HUES48 (cell line): ENCODE data around the gene UPK1A.
"Not testable (repeated sequence)": the region's sequence is repeated elsewhere in the genome, so short reads cannot be mapped to it uniquely, and the experiment has no call there.

Experiments
- H3K27ac ChIP-seq: one replicate; pipeline ENCODE4 v1.7.0; 2013; ENCODE audit warnings: low read depth, low read length, inconsistent platforms
- H3K27me3 ChIP-seq: 2 replicates; pipeline ENCODE4 v1.6.1; 2013; ENCODE audit warnings: mild to moderate bottlenecking, low read length; ENCODE audit not compliant: control insufficient read depth, insufficient read depth
- H3K36me3 ChIP-seq: 2 replicates; pipeline ENCODE4 v1.6.1; 2013; ENCODE audit warnings: low read length; ENCODE audit not compliant: control insufficient read depth, insufficient read depth
- H3K4me1 ChIP-seq: 2 replicates; pipeline ENCODE4 v1.6.1; 2013; ENCODE audit warnings: mild to moderate bottlenecking, low read length; ENCODE audit not compliant: control insufficient read depth, insufficient read depth
- H3K4me3 ChIP-seq: 2 replicates; pipeline ENCODE4 v1.5.1; 2013; ENCODE audit warnings: mild to moderate bottlenecking, low read depth, low read length
- H3K9ac ChIP-seq: 2 replicates; pipeline ENCODE4 v1.6.1; 2013; ENCODE audit warnings: mild to moderate bottlenecking, low read depth, low read length, moderate library complexity
- H3K9me3 ChIP-seq: 2 replicates; pipeline ENCODE4 v1.6.1; 2013; ENCODE audit warnings: low read length; ENCODE audit not compliant: control insufficient read depth, insufficient read depth

Gene UPK1A

DNA sequence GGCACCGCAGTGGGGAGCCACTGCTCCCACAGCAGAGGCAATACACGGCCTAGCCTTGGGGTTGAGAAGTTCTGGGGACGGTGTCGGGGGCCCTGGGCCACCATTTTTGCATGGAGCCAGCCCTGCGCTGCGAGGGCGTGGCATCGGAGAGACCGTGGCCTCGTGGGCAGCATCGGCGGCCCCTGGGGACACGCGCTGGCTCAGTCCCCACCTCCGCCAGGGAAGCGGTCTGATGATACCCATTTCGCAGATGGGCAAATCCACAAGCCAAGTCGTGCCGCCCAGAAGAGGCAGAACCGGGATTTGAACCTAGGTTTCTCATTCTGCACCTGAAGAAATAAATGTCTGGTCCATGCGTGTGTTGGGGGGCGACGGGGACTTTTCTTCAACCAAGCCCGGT lies 1.2 kb upstream of the UPK1A start:
- no peaks in the 10 kb centered on the region for H3K9me3 ChIP-seq
- H3K27ac ChIP-seq = no peak overlapping the region
- H3K27me3 ChIP-seq = no peaks in the 10 kb centered on the region
- H3K36me3 ChIP-seq = peaks cover 8% of the 10 kb centered on the region; the same call in 1 of the 2 replicates
- H3K4me3 ChIP-seq = no peak overlapping the region
- H3K4me1 ChIP-seq = no peaks in the 10 kb centered on the region
- no peak overlapping the region for H3K9ac ChIP-seq

DNA sequence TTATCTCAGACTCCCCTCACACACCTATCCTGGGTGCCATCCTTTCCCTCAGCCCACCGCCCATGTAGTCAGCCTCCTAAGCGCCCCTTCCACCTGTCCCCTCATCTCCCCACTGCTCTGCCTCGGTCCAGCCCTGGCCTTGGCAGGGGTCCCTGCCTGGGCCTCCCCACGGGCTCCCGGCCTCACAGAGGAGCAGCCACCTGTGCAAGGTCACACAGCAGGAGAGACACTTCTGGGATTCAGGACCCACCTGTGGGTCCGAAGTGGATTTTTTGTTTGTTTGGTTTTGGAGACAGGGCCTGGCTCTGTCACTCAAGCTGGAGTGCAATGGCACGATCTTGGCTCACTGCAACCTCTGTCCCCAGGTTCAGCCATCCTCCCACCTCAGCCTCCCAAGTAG lies 713 bp upstream of the UPK1A start:
- Histone ChIP-seq H3K27ac (no peak overlapping the region), H3K9ac (no peak overlapping the region), H3K27me3 (no peaks in the 10 kb centered on the region), H3K9me3 (no peaks in the 10 kb centered on the region), H3K4me3 (no peak overlapping the region), H3K4me1 (no peaks in the 10 kb centered on the region), H3K36me3 (peaks cover 8% of the 10 kb centered on the region; the same call in 1 of the 2 replicates)

DNA sequence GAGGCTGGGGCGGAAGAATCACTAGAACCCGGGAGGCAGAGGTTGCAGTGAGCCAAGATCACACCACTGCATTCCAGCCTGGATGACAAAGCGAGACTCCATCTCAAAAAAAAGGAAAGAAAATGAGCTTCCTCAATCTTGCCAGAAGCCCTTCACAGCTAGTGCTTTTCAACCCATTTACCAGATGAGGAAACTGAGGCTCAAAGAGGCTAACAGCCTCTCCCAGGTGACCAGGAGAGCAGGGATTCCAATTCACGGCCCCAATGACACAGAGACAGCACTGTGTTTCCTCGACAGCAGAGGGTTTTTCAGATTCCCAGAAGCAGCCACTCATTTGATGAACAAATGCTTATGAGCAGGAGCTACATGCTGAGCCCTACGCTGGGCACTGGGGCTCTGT lies 3.2 kb downstream of the UPK1A start:
- Histone ChIP-seq H3K9ac (no peak overlapping the region), H3K27me3 (no peaks in the 10 kb centered on the region), H3K36me3 (no peaks in the 10 kb centered on the region), H3K9me3 (no peaks in the 10 kb centered on the region), H3K4me1 (no peaks in the 10 kb centered on the region), H3K27ac (no peak overlapping the region), H3K4me3 (no peak overlapping the region)

DNA sequence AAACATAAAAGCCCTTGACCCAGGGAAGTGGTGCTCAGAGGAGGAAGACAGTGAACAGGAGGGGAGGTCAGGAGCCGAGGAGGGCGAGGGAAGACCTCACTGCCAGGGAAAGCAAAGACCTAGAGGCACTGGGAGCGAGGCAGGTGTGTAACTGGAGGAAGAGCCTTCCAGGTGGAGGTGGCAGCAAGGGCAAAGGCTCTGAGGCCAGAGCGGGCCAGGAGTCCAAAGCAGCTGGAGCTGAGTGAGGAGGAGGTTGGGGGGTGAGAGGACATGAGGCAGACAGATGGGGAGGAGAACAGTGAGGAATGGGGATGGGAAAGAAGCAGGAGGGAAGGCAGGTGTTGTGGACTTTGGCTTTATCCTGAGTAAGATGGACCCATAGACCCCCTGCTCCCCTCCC lies 3.7 kb downstream of the UPK1A start:
- no peaks in the 10 kb centered on the region for H3K36me3 ChIP-seq
- no peaks in the 10 kb centered on the region for H3K9me3 ChIP-seq
- no peaks in the 10 kb centered on the region for H3K4me1 ChIP-seq
- H3K27me3 ChIP-seq = no peaks in the 10 kb centered on the region
- H3K4me3 ChIP-seq = no peak overlapping the region
- H3K9ac ChIP-seq = no peak overlapping the region
- no peak overlapping the region for H3K27ac ChIP-seq

DNA sequence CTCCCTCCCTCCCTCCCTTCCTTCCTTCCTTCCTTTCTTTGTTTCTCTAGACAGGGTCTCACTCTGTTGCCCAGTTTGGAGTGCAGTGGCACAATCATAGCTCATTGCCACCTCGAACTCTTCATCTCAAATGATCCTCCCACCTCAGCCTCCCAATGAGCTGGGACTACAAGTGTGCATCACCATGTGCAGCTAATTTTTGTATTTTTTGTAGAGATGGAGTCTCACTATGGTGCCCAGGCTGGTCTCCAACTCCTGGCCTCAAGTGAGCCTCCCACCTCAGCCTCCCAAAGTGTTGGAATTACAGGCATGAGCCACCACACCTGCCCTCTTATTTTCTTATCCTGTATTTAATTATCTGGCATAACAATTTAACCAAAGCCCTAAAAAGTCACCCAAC lies 4.4 kb downstream of the UPK1A start:
- Histone ChIP-seq H3K9me3 (no peaks in the 10 kb centered on the region), H3K36me3 (no peaks in the 10 kb centered on the region), H3K27me3 (no peaks in the 10 kb centered on the region), H3K4me3 (no peak overlapping the region), H3K9ac (no peak overlapping the region), H3K4me1 (no peaks in the 10 kb centered on the region), H3K27ac (no peak overlapping the region)

DNA sequence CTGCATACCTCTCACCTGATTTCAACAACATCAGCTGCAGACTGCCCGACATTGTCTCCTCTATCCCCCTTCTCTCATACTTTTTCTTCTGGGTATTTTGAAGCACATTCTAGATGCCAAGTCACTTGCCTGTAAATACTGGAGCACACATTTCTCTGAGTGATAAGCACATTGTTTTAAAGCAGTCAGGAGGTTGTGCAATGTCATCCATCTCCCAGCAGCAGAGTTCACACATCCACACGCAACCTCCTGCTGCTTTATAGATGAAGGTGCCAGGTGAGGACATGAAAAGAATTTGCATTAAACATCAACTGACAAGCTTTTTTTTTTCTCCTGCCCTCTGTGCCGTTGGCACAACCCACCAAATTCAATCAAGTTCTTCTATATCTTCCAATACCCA lies 5.5 kb downstream of the UPK1A start:
- no peaks in the 10 kb centered on the region for H3K36me3 ChIP-seq
- no peak overlapping the region for H3K9ac ChIP-seq
- H3K27ac ChIP-seq = no peak overlapping the region
- H3K9me3 ChIP-seq = no peaks in the 10 kb centered on the region
- H3K4me3 ChIP-seq = no peak overlapping the region
- no peaks in the 10 kb centered on the region for H3K27me3 ChIP-seq
- no peaks in the 10 kb centered on the region for H3K4me1 ChIP-seq

DNA sequence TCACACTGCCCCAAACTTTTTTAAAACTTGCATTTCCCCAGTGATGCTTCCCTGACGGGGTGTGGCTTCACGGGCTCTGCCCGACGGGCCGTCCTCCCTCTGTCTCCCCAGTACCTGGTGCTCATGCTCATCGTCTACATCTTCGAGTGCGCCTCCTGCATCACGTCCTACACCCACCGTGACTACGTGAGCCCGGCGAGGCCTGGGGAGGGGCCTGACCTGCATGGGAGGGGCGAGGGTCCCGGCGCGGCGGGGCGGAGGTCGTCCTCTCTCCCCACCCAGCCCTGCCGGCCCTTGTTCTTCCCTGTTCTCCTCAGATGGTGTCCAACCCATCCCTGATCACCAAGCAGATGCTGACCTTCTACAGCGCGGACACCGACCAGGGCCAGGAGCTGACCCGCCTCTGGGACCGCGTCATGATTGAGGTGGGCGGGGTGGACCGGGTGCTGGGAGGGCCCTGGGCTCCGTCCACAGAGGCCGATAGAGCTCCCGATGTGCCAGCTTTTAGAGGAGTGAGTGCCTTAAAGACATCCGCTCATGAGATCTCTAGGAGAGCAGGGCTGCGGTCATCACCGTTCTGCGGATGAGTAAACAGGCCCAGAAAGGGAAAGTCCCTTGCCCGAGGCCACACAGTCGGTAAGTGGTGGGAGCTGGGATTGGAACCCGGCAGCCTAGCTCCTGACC lies 6.9 kb downstream of the UPK1A start:
- H3K9ac ChIP-seq = no peak overlapping the region
- no peaks in the 10 kb centered on the region for H3K9me3 ChIP-seq
- H3K27me3 ChIP-seq = no peaks in the 10 kb centered on the region
- no peaks in the 10 kb centered on the region for H3K36me3 ChIP-seq
- peak overlapping the region; percentile 69 for H3K4me3 ChIP-seq
- H3K27ac ChIP-seq = no peak overlapping the region
- no peaks in the 10 kb centered on the region for H3K4me1 ChIP-seq

DNA sequence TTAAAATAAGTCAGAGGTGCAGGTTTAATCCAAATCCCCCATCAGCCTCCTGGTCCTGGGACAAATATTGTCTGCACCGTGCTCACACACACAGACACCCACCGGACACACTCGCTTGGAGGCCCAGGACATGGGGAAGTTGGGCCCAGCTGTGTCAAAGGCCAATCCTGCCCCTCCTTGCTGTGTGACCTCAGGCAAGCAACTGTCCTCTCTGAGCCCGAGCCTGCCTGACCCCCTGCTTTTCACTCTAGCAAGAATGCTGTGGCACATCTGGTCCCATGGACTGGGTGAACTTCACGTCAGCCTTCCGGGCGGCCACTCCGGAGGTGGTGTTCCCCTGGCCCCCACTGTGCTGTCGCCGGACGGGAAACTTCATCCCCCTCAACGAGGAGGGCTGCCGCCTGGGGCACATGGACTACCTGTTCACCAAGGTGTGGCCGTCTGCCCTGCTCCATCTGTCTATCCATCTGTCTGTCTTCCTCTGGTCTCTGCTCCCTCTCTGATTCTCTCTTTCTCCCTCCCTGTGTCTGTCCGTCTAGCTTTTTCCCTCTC lies 9.3 kb downstream of the UPK1A start:
- Histone ChIP-seq H3K4me3 (no peak overlapping the region), H3K9me3 (no peaks in the 10 kb centered on the region), H3K27ac (no peak overlapping the region), H3K4me1 (no peaks in the 10 kb centered on the region), H3K27me3 (no peaks in the 10 kb centered on the region), H3K36me3 (no peaks in the 10 kb centered on the region), H3K9ac (no peak overlapping the region)

DNA sequence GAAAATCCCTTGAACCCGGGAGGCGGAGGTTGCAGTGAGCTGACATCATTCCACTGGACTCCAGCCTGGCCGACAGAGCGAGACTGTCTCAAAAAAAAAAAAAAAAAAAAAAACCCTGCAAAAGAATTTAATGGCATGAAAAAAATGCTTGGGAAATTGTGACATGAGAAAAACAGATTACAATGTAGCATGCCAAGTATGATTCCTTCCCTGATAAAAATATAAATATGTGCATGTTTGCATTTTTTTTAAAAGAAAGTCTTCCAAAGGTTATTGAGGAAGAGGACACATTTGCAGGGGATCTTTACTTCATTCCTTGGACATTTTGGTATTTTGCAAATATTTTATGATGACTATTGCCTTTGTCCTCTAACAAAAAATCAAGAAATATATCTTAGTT lies 23.5 kb downstream of the UPK1A start:
- Histone ChIP-seq H3K27ac (no peak overlapping the region), H3K9ac (no peak overlapping the region), H3K27me3 (no peaks in the 10 kb centered on the region), H3K4me3 (no peak overlapping the region), H3K4me1 (no peaks in the 10 kb centered on the region), H3K9me3 (no peaks in the 10 kb centered on the region), H3K36me3 (no peaks in the 10 kb centered on the region)

DNA sequence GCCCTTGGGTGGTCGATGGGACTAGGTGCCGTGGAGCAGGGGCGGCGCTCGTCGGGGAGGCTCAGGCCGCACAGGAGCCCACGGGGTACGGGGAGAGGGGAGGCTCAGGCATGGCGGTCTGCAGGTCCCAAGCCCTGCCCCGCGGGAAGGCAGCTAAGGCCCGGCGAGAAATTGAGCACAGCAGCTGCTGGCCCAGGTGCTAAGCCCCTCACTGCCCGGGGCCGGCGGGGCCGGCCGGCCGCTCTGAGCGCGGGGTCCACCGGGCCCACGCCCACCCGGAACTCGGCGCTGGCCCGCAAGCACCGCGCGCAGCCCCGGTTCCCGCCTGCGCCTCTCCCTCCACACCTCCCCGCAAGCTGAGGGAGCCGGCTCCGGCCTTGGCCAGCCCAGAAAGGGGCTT lies 24.8 kb downstream of the UPK1A start:
- not testable (repeated sequence) for H3K4me3 ChIP-seq, H3K4me1 ChIP-seq, H3K9me3 ChIP-seq, H3K27me3 ChIP-seq, H3K27ac ChIP-seq, H3K36me3 ChIP-seq, H3K9ac ChIP-seq

DNA sequence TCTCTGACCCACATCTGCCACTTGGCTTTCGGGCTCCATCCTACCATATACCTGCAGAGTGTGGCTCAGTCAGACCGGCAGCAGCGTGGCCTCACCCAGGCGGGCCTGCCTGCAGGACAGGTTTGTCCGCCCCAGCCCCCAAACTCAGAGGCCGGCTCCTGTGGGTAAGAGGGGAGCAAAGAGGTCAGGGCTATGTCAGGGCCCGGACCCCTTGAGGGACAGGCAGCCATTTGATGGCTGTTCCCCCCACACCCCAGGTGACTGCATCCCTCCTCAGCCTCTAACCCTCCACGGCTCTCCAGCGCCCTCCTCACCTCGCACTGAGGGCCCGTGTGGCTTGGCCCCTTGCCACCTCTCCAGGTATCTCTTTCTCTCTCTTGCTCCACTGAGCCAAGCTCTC lies 25.7 kb downstream of the UPK1A start:
- no peak overlapping the region for H3K9ac ChIP-seq
- H3K4me1 ChIP-seq = no peaks in the 10 kb centered on the region
- no peaks in the 10 kb centered on the region for H3K9me3 ChIP-seq
- H3K27ac ChIP-seq = no peak overlapping the region
- no peak overlapping the region for H3K4me3 ChIP-seq
- H3K36me3 ChIP-seq = no peaks in the 10 kb centered on the region
- no peaks in the 10 kb centered on the region for H3K27me3 ChIP-seq
